Stimulated activated memory B cell treated with anti-CD40 and anti-IgM and Interleukin-4, amounts not matched to agents 10 μg/mL and 1 μg/mL and 100 μg/mL, for 72 hours (primary cell): Measurements from ENCODE around the gene PPP1R3D.
"Not testable (repeated sequence)": the region's sequence is repeated elsewhere in the genome, so short reads cannot be mapped to it uniquely, and the experiment has no call there.

Experiments used
- ATAC-seq: fragments of 150-1000 bp; cut with Tn5 transposase; 2 replicates; pipeline ENCODE4 v1.10.0; 2021
- H3K27ac Mint-ChIP-seq: one replicate; pipeline ENCODE4 v1.8.0; 2022; ENCODE audit warnings: mild to moderate bottlenecking, mixed read lengths
- H3K27me3 Mint-ChIP-seq: one replicate; pipeline ENCODE4 v1.8.0; 2022; ENCODE audit warnings: mixed read lengths
- H3K36me3 Mint-ChIP-seq: one replicate; pipeline ENCODE4 v1.8.0; 2022; ENCODE audit warnings: mixed read lengths
- H3K4me1 Mint-ChIP-seq: one replicate; pipeline ENCODE4 v1.8.0; 2022; ENCODE audit warnings: mixed read lengths
- H3K4me3 Mint-ChIP-seq: one replicate; pipeline ENCODE4 v1.8.0; 2022; ENCODE audit warnings: mild to moderate bottlenecking, moderate library complexity, mixed read lengths
- H3K9me3 Mint-ChIP-seq: one replicate; pipeline ENCODE4 v1.8.0; 2022; ENCODE audit warnings: mixed read lengths

The PPP1R3D gene

DNA sequence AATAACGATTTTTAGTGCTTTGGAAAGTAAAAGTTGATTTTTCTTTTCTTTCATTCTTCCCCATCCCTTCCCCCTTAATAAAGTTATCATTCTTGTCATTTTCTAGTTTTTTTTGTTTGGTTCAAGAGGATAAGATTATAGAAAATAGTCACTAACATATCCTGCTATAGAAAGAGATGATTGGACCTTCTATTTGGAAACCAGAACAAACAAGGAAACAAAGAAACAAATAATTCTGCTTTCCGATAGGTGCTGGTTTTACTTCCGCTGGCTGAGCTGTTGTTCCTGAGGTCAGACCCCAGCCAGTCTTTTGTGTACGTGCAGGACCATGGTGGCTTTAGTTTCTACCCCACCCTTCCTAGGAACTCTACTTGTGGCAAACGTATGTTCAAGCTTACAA lies 18.0 kb upstream of the PPP1R3D start, which contains the start of gene CDH26:
CDH26 (plus strand) TSS at position 301 of the 400 bp plus-strand sequence. CDS start 304 bp downstream, outside the sequence.
- H3K4me1 Mint-ChIP-seq, result no peaks in the 10 kb centered on the region

DNA sequence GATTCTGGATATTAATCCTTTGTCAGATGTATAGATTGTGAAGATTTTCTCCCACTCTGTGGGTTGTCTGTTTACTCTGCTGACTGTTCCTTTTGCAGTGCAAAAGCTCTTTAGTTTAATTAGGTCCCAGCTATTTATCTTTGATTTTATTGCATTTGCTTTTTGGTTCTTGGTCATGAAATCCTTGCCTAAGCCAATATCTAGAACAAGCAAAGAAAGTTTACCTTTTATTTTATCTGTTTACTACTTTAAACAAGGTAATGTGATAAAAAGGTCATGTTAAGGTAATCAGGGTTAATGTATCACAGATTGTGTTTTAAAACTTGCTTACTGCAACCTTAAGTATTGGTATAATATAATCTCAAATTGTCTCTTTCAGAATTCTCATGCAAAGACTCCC lies 17.5 kb upstream of the PPP1R3D start:
- not testable (repeated sequence) for H3K36me3 Mint-ChIP-seq, ATAC-seq, H3K4me3 Mint-ChIP-seq, H3K27ac Mint-ChIP-seq, H3K4me1 Mint-ChIP-seq, H3K27me3 Mint-ChIP-seq, H3K9me3 Mint-ChIP-seq

More for the DNA sequence above, 18.0 kb upstream of the PPP1R3D start, which contains the start of gene CDH26:
- ATAC-seq, result no peak
- Mint-ChIP-seq H3K4me3 (no peak within 1 kb of the TSS), H3K27ac (no peak within 1 kb of the TSS), H3K27me3 (no peaks in the 10 kb centered on the region), H3K9me3 (no peaks in the 10 kb centered on the region), H3K36me3 (no peaks in the 10 kb centered on the region)

DNA sequence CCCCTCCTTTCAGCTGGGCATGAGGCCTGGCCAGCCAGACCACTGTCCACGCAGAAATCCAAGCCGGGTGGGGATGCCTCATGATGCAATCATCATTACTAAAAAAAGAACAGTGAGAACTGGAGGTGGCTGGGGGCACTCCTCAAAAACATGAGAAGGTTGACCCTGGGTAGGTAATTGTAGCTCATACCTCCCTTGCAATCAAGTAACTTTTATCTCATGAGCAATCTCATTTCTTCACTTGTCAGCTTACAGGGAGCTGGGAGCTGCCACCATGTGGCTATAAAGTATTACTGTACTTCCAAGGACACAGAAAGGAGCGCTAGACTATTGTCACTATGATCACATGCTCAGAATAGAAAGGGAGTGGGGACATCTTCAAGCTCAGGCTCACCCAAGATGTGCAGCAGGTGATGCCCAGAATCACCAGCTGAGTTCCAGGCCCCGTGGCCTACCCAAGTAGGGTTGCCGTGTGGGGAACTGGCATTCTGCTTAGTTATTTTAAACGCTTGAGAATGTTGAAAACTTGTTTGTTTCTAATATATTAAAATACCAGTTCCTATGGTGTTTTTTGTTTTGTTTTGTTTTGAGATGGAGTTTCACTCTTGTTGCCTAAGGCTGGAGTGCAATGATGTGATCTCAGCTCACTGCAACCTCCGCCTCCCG lies 15.2 kb upstream of the PPP1R3D start:
- H3K9me3 Mint-ChIP-seq, result no peaks in the 10 kb centered on the region
- ATAC-seq, result no peak
- no peaks in the 10 kb centered on the region for H3K27me3 Mint-ChIP-seq
- no peak overlapping the region for H3K4me3 Mint-ChIP-seq
- no peaks in the 10 kb centered on the region for H3K36me3 Mint-ChIP-seq
- no peak overlapping the region for H3K27ac Mint-ChIP-seq
- no peaks in the 10 kb centered on the region for H3K4me1 Mint-ChIP-seq

DNA sequence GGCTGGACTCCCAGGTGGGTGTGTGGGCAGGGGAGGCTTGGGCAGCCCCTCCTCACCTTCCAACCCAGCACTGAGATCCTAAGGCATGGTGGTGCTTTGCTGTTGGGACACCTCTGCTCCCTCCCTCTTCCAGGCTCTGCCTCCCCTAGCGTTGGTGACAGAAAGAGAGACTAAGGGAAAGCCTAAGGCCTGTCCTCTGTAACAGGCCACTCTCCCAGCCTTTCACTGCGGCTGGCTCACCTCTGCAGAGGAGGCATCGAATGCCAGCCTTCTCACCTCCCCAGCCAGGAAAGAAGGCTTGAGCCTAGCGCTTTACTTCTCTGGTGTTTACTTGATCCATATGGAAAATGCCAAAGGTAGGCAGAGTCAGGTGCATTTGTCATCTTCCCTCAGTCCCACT lies 14.6 kb upstream of the PPP1R3D start:
- no peak overlapping the region for H3K4me3 Mint-ChIP-seq
- no peaks in the 10 kb centered on the region for H3K4me1 Mint-ChIP-seq
- no peak overlapping the region for H3K27ac Mint-ChIP-seq

DNA sequence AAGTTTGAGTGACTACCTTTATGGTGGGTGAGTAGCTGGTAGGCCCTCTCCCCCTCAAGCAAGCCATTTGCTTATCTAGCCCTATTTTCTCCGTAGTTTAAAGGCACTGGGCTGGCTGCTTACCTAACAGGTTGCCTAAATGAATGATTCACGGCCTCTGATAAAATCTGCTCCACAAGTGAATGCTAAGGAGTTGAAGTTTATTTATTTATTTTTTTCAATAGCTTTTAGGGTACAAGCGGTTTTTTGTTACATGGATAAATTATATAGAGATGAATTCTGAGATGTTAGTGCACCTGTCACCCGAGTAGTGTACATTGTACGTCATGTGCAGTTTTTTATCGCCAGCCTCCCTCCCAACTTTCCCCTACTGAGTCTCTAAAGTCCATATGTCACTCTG lies 9.8 kb upstream of the PPP1R3D start:
- H3K4me1 Mint-ChIP-seq, result peaks cover 9% of the 10 kb centered on the region
- no peak overlapping the region for H3K27ac Mint-ChIP-seq
- H3K36me3 Mint-ChIP-seq, result peaks cover under 1% of the 10 kb centered on the region
- H3K4me3 Mint-ChIP-seq, result no peak overlapping the region
- H3K27me3 Mint-ChIP-seq, result no peaks in the 10 kb centered on the region
- H3K9me3 Mint-ChIP-seq, result no peaks in the 10 kb centered on the region
- no peak for ATAC-seq

More for the DNA sequence above, 14.6 kb upstream of the PPP1R3D start:
- H3K36me3 Mint-ChIP-seq, result no peaks in the 10 kb centered on the region
- H3K9me3 Mint-ChIP-seq, result no peaks in the 10 kb centered on the region
- no peak for ATAC-seq
- no peaks in the 10 kb centered on the region for H3K27me3 Mint-ChIP-seq

DNA sequence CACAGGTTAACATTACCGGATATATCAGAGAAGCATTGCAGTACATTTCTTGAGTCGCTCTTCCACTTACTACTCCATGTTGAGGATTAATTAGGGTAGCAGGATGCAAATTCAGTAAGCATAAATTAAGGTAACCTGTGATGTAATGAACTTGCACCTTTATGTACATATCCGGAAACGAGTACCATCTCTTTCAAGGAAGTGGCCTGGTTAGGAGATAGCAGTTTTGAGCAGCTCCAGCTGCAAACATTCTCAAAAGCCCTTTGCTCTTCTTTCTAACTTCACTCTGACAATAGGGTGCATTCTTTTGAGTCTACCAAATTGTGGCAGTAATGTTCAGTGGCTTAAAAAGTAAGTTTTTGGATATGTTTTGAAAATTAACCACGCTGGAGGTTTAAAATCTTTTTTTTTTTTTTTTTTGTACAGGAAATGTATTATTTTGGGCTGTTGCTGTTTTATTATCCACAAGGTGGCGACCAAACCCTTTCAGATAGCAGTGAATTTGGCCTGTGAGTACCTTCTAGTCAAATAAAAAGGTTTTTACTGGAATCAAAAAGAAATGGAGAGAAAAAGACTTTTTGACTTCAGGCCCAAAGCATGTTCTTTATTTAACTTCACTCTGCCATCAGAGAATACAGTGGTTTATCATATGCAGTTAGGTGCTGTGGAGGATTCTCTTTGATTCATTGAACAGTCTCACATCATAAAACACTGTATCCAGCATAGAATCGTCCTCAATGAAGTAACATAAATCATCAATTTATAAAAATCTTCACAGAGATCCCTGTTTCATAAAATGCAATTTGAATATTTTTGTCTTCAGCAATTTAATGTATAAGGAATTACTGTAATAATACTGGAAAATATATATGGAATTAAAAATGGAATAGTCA lies 9.0 kb upstream of the PPP1R3D start:
- peak overlapping the region; percentile 60 for H3K4me3 Mint-ChIP-seq
- H3K36me3 Mint-ChIP-seq, result peaks cover 9% of the 10 kb centered on the region
- H3K4me1 Mint-ChIP-seq, result peaks cover 9% of the 10 kb centered on the region
- ATAC-seq, result peak; percentile 48
- H3K9me3 Mint-ChIP-seq, result no peaks in the 10 kb centered on the region
- H3K27ac Mint-ChIP-seq, result peak overlapping the region; percentile 89
- H3K27me3 Mint-ChIP-seq, result no peaks in the 10 kb centered on the region

DNA sequence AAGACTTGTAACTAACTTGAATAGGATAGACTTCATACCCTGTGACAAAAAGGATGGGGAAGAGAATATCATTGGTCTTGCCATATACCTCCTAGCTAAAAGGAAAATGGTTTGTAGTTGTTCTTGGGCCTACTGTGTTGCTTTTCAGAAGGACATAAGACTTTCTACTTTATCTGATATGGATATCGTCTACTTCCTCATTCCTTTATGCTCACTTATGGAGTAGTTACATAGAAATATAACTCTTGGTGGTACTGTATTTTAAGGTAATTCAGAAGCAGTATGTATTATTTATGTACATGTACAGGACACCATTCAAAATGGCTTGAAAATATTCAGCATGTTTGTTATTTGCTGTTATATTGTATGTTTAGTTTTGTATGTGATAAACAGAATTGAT lies 8.1 kb upstream of the PPP1R3D start:
- Mint-ChIP-seq H3K36me3 (peaks cover 9% of the 10 kb centered on the region), H3K27me3 (no peaks in the 10 kb centered on the region), H3K4me3 (no peak overlapping the region), H3K9me3 (no peaks in the 10 kb centered on the region), H3K27ac (peak overlapping the region; percentile 89), H3K4me1 (peaks cover 9% of the 10 kb centered on the region)
- no peak for ATAC-seq

DNA sequence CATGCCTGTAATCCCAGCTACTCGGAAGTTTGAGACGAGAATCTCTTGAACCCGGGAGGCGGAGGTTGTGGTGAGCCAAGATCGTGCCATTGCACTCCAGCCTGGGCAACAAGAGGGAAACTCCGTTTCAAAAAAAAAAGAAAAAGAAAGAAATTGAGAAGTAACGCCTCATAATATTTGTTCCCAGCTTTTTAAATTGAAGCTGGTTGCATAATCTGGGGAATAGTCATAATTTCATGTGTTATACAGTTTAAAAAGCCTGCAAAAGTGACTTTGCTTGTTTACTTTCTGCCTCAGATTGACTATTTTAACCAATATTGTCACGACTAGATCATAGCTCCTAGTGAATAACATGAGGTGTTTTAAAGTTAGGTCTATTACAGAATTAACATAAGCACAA lies 7.3 kb upstream of the PPP1R3D start:
- no peaks in the 10 kb centered on the region for H3K9me3 Mint-ChIP-seq
- H3K27ac Mint-ChIP-seq, result no peak overlapping the region
- H3K27me3 Mint-ChIP-seq, result no peaks in the 10 kb centered on the region
- H3K36me3 Mint-ChIP-seq, result peaks cover 9% of the 10 kb centered on the region
- peaks cover 9% of the 10 kb centered on the region for H3K4me1 Mint-ChIP-seq
- no peak for ATAC-seq
- no peak overlapping the region for H3K4me3 Mint-ChIP-seq

DNA sequence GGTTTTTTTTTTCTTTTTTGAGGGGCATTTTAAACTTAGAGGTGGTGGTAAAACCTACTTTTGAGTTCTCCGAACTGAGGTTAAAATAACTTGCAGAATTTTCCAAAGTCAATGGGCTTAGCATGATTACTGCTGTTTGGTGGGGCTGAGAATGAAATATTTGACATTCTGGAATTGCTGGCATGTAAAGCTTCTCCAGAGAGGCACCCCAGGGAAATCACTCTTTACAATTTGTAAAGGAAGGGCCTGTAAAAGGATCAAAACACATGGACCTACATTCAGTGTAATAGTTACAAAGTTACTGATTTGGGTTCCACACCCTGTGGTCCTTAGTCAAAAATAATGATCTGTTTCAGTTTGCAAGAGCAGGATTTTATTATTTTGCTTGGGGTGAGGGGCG lies 5.6 kb upstream of the PPP1R3D start:
- H3K9me3 Mint-ChIP-seq, result no peaks in the 10 kb centered on the region
- H3K27ac Mint-ChIP-seq, result no peak overlapping the region
- H3K27me3 Mint-ChIP-seq, result no peaks in the 10 kb centered on the region
- peaks cover 9% of the 10 kb centered on the region for H3K36me3 Mint-ChIP-seq
- peaks cover 20% of the 10 kb centered on the region for H3K4me1 Mint-ChIP-seq
- no peak for ATAC-seq
- no peak overlapping the region for H3K4me3 Mint-ChIP-seq

DNA sequence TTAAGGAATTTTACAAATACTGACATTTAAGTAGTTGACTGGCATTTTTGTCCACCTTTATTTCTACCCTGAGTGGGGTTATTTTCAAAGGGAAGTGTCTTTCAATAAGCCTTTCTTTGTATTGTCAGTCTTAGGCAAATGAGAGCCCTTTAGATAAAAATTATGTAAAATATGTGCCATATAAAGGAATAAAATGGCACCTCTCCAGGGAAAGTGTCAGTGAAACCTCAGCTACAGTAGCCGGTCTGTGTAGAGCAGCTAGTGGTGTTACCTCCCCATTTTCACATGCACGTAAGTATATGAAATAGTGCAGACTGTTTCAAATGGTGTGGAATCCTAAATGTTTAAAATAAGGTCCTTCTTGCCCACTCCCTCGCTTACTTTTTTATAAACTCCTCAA lies 5.1 kb upstream of the PPP1R3D start:
- Mint-ChIP-seq H3K4me1 (peaks cover 20% of the 10 kb centered on the region), H3K4me3 (no peak overlapping the region), H3K36me3 (peaks cover 9% of the 10 kb centered on the region), H3K9me3 (no peaks in the 10 kb centered on the region), H3K27me3 (no peaks in the 10 kb centered on the region), H3K27ac (no peak overlapping the region)
- ATAC-seq, result no peak

DNA sequence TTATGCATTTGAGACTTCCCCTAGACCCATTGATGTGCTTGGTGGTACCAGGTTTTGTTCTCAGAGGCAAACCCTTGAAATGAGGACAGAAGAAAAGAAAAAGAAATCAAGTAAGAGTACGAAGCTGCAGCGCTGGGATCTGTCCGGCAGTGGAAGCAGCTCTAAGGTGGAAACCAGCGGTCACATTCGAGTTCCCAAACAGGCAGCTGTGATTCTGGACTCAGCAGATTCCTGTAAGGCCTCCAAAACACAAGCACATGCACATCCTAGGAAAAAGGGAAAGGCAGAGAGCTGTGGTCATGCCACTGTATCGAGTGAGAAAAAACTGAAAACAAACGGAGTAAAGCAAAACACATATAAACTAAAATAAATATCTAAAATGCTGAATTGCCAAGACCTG lies 4.6 kb upstream of the PPP1R3D start:
- H3K27ac Mint-ChIP-seq, result no peak overlapping the region
- peaks cover 20% of the 10 kb centered on the region for H3K4me1 Mint-ChIP-seq
- H3K27me3 Mint-ChIP-seq, result no peaks in the 10 kb centered on the region
- peaks cover 9% of the 10 kb centered on the region for H3K36me3 Mint-ChIP-seq
- H3K9me3 Mint-ChIP-seq, result no peaks in the 10 kb centered on the region
- ATAC-seq, result no peak
- no peak overlapping the region for H3K4me3 Mint-ChIP-seq

DNA sequence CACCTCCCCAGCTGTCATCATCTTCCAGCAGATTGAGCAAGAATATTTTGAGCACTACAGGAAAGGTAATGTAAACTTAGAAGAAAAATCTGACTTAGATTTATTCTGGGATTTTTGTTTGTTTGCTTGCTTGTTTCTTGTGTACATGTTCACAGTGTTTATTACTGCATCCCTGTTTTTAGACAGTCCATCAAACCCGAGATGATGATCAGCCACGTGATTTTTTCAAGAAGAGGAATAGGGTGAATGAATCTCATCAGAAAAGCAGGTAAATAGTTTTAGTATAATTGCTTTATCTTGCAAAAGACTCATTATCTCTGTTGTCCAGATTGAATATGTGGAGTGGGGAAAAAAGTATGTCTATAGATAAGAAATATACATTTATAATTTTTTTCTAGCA lies 2.1 kb upstream of the PPP1R3D start:
- peaks cover 21% of the 10 kb centered on the region for H3K4me1 Mint-ChIP-seq
- no peak overlapping the region for H3K4me3 Mint-ChIP-seq
- peaks cover 17% of the 10 kb centered on the region for H3K36me3 Mint-ChIP-seq
- no peak overlapping the region for H3K27ac Mint-ChIP-seq
- no peaks in the 10 kb centered on the region for H3K27me3 Mint-ChIP-seq
- no peak for ATAC-seq
- H3K9me3 Mint-ChIP-seq, result no peaks in the 10 kb centered on the region

DNA sequence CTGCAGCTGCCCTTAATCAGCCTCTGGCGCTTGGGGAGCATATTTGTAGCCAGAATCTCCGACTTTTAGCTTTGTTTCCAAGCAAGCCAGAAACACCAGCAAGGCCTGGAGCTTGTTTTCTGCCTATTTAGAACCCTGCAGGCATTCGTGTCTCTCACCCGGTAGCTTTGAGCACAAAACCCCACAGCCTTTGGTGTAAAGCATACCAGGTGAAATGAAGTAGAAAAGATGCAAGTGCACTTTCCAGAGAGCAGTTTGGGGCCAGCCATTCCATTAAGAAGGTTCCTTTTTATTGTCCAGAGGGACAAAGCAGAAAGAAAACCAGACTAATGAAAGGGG lies 820 bp upstream of the PPP1R3D start:
- Mint-ChIP-seq H3K36me3 (peaks cover 17% of the 10 kb centered on the region), H3K4me1 (peaks cover 21% of the 10 kb centered on the region), H3K27ac (peak overlapping the region; percentile 98), H3K9me3 (no peaks in the 10 kb centered on the region), H3K4me3 (peak overlapping the region; percentile 96), H3K27me3 (no peaks in the 10 kb centered on the region)
- no peak for ATAC-seq

DNA sequence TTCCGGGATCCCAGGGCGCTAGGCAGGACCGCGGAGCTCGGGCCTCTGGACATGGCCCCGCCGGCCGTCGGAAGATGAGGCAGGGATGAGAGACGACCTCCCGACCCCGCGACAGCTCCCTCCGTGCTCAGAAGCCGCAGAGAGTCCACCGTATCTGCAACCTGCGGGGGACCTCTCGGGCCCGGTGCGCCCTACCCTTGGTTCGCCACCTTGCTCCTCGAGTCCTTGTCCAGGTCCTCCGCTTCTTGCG lies 301 bp downstream of the PPP1R3D start:
- ATAC-seq, result peak; percentile 45
- peak overlapping the region; percentile 98 for H3K27ac Mint-ChIP-seq
- peaks cover 21% of the 10 kb centered on the region for H3K4me1 Mint-ChIP-seq
- no peaks in the 10 kb centered on the region for H3K9me3 Mint-ChIP-seq
- no peaks in the 10 kb centered on the region for H3K27me3 Mint-ChIP-seq
- peaks cover 15% of the 10 kb centered on the region for H3K36me3 Mint-ChIP-seq
- H3K4me3 Mint-ChIP-seq, result peak overlapping the region; percentile 96

DNA sequence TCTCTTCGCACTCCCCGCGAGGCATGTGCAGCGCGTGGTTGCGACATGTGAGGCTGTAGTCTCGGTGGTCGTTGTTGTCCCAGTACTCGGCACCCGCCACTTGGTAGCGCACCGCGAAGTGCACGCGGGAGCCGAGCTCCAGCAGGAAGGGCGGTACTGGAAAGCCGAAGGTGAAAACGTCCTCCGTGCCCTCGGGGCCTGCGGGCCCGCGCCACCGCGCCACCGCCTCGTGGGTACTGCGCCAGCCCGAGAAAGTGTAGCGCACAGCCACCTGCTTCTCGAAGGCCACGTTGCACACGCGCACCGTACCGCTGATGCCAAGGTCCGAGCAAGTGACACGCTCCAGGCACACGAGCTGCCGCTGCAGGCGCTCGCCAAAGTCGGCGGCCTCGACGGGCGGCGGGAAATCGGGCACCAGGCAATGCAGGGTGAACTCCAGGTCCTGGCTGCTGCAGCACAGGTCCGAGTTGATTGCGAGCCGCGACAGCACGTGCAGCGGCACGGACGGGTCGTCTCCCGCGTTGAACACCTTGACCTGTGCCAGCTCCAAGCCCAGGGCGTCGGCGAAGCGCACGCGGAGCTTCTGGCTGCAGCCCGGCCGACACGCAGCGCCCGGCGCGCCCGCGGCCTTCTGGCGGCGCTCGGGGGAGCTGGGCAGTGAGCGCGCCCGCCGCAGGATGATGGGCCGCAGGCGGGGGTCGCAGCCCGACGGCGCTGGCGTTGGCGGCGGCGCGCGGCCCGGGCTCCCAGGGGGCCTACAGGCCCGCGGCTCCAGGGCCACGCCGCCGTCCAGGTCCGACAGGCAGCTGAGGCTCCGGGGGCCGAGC lies 840 bp downstream of the PPP1R3D start:
- Mint-ChIP-seq H3K27me3 (no peaks in the 10 kb centered on the region), H3K4me3 (peak overlapping the region; percentile 96), H3K9me3 (no peaks in the 10 kb centered on the region), H3K27ac (peak overlapping the region; percentile 98), H3K36me3 (peaks cover 10% of the 10 kb centered on the region), H3K4me1 (peaks cover 23% of the 10 kb centered on the region)
- no peak for ATAC-seq
